CD4-positive, alpha-beta T cell treated with Interleukin-1 beta for 1 hour (primary cell): ENCODE results near the gene RPS6KL1.
"Not testable (repeated sequence)": the region's sequence is repeated elsewhere in the genome, so short reads cannot be mapped to it uniquely, and the experiment has no call there.

ENCODE experiments used
- DNase-seq, 2 donors: peaks; one replicate each; pipeline ENCODE4 v3.0.0-alpha.2; 2020 to 2022

RPS6KL1 gene

DNA sequence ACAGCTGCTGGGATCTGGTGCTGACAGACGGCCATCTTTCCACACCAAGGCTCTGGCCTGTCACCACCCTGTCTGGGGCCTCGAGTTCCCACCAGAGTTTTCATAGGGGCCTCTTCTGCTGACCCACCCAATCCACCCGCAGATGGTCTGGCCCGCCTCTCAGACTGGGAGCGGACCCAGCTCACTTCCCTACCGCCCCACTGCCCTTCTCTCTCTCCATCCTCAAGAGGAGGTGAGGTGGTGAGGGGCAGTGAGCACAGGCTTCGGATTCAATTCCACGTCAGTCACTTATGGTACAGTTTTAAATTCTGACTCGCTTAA is 12.3 kb upstream of the RPS6KL1 start:
- DNase-seq, result no peak

DNA sequence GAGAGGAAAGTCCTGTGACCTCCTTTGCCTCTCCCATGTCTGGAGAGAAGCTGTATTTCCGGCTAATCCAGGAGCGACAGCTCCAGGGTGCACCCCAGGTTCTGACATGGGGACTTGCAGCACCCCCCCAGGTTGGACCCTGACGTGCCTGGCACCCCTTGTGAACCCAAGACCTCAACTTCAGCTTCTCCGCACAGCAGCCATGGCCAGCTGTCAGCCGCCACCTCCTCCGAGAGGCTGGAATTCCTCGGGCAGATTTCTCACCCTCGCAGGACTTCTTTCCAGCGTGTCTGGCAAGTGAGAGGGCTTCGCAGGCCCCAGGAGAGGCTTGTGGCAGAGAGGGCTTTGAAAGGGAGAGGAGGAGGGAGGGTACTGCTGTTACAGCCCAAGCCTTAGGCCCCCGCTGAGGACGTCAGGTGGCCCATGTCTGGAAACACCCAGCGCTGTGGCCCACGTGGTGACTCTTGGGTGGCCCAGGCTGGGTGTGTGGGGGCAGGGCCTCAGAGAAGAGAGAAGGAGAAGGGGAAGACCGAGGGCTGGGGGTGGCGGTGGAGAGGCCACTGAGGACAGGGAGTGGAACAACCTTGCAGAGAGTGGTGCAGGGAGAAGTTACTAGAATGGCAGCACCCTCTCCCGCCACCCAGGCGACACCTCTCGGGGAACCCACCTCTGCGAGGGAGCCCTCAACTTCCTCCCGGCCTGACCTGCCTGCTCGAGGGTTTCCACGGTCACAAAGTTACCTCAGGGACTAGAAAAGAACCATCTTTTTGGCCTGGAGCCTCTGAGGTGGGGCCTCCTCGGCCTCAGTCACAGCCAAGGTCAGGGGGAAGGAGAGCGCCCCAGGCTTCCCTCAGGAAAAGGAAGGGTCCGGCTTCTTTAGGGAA is 11.7 kb upstream of the RPS6KL1 start:
- DNase-seq, result peak in 1 of 2 donors; percentile 11

DNA sequence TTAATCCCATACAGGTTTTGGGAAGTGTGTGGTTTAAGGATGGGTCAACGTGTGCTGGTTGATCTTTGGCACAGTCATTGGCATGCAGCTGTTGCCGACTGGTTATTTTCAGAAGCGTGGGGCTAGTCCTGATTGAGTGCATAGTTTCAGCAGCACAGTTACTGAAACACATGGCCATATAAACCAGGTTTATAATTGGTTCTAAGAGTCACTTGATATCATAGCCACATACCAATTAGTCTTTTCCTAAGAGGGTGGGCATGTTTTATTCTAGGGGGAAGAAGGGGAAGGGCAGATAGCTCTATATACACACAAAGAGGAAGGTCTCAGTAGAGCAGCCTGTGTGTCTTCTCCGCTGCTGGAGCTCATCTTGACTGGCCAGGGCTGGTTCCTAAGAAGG is 11.0 kb upstream of the RPS6KL1 start:
- no peak for DNase-seq

DNA sequence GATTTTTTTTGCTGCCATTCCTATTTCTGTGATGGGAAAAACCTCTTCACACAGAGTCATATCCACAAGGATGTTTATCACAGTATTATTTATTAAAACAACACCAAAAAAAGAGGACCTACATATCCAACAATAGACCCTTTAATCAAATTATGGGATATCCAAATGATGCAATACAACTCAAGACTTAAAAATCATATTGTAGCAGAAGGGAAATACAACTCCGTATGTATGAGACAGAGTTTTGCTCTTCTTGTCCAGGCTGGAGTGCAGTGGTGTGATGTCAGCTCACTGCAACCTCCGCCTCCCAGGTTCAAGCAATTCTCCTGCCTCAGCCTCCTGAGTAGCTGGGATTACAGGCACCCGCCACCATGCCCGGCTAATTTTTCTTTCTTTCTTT is 9.9 kb upstream of the RPS6KL1 start:
- DNase-seq, result not testable (repeated sequence)

DNA sequence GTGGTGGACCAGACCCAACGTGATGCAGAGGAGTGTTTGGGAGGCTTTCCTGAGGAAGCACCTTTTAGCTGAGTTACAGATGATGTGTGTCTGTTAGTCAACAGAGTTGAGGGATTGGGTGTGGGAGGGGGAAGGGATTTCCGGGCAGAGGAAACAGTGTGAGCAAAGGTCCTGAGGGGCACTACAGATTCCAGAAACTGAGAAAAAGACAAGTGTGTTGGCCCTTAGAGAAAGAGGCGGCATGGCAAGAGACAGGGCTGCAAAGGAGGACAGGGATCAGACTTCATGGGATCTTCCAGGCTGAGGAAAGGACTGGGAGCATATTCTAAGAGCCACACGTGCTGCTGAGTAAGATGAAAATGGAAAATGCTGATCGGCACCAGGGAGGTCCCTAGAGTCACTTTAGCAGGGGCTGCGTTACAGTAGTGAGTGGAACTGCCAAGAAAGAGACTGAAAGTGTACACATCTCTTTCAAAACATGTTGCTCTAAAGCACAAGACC is 9.4 kb upstream of the RPS6KL1 start:
- no peak for DNase-seq

DNA sequence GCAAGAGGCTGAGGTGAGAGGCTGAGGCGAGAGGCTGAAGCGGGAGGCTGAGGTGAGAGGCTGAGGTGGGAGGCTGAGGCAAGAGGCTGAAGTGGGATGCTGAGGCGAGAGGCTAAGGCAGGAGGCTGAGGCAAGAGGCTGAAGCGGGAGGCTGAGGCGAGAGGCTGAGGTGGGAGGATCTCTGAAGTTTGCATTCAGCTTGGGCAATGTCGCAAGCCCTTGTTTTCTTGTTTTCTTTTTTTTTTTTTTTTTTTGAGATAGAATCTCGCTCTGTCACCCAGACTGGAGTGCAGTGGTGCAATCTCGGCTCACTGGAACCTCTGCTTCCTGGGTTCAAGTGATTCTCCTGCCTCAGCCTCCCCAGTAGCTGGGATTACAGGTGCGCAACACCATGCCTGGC is 8.7 kb upstream of the RPS6KL1 start:
- DNase-seq, result not testable (repeated sequence)

DNA sequence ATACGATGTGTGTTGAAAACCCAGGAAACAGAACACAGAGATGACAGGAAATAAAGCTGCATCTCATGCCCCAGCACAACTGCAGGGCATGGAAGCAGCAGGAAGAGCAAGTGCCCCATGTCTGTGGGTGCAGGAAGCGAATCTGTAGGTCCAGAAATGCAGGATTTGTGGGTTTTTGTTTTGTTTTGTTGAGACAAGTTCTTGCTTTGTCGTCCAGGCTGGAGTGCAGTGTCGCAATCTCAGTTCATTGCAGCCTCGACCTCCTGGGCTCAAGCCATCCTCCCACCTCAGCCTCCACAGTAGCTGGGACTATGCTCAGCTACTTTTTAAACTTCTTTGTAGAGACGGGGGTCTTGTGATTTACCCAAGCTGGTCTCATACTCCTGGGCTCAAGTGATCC is 6.2 kb upstream of the RPS6KL1 start:
- DNase-seq, result no peak

DNA sequence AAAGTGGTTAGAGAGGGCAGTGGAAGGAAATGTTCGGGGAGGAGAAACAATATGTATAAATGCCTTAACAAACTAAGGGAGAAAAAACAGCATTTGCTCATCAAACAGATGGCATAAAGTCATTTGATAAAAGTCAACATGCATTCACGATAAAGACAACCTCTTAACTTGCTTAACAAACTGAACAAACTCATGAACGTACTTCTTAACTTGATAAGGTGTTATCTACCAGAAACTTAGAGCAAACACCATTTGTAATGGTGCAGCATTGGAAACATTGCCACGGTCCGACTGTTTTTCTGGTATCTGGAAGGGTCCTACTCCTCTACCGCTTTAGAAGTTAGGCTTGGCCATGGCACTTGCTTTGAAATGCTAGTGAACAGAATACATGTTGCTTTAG is 4.2 kb upstream of the RPS6KL1 start:
- DNase-seq, result no peak

DNA sequence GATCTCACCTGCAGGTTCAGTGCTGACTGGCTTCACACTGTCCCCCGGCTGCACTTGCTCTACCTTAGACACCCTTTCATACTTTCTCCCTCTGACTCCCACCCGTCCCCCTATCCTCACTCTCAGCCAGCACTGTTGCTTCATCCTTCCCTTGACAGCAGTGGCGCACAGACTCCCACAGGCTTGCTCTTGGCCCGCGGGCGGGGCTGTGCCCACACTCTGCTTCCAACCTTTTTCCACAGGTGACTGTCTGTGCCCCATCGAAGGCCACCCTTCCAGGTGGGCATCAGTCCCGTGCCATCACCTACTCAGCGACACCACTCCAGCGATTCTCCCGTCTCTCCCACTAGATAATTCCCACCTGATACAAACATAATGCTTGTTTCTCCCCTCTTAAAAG is 1.0 kb upstream of the RPS6KL1 start:
- DNase-seq, result no peak

DNA sequence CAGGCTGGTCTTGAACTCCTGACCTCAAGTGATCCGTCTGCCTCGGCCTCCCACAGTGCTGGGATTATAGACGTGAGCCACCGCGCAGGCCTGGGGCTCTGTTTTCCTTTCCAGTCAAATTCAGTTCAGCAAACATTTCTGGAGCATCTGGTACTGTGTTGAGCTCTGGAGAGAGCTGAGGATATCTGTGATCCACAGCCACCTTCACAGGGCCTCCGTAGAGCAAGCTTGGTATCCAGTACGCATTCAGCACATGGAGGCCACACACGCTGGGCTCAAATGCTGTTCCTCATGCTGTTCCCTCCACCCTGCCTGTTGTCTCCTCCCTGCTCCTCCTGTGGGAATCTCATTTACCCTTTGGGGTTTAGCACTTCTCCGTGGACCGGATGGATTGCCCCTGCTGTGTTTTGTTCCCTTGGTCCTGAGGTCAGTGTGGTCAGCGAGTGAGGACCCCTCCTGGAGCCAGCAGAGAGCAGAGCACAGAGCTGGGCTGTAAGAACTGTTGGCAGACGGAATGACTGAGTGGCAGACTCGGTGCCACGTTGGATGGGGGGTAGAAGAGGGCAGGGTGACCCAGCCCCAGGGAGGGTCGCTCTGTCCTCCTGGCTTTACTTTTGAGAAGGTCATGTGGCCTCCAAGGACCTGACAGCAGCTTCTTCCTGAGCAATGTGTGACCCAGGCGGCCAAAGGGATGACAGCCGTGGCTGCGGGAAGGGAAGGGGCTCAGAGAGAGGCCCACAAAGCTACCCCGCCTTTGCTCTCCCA is 891 bp downstream of the RPS6KL1 start:
- DNase-seq, result no peak

DNA sequence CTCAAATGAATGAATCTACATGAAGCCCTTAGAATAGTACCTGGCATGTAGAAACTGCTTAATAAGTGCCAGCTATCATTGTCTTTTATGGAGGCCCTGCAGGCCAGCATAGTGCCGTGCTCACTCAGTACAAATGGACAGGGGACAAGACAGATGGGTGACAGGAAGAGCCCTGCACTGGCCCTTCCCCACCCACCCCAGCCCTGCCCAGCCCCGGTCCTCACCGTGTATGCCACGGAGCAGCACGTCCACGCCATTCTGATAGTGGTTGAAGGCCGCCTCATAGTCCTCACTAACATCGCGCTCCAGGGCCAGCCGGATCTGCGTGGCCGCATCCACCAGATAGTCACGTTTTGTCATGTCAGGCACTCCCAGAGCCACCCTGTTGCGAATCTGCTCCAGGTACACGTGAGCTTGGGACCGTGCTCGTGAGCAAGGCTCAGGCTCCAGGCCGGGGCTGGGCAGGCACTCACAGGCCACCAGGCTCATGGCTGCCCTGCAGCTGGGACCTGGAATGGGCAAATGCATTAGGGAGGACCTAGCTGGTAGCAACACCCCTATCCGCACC is 1.9 kb downstream of the RPS6KL1 start:
- no peak for DNase-seq

DNA sequence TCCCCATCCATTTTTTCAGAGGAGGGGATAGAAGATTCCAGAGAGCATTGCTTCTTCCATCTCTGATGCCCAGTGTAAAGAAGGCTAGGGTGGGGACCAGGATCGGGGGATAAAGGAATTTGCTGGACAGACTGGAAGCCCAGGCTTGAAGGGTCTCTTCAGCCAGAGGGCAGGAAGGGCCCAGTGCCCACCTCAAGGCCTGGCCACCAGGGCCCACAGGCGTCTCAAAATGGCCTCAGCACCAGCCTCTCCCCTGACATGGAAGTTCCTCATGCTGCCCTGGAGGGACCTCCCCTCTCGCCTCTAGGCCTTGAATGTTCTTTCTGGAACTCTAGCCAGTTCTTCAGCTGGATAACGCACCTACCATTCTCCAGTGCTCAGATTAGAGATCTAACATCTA is 2.8 kb downstream of the RPS6KL1 start:
- DNase-seq, result no peak

DNA sequence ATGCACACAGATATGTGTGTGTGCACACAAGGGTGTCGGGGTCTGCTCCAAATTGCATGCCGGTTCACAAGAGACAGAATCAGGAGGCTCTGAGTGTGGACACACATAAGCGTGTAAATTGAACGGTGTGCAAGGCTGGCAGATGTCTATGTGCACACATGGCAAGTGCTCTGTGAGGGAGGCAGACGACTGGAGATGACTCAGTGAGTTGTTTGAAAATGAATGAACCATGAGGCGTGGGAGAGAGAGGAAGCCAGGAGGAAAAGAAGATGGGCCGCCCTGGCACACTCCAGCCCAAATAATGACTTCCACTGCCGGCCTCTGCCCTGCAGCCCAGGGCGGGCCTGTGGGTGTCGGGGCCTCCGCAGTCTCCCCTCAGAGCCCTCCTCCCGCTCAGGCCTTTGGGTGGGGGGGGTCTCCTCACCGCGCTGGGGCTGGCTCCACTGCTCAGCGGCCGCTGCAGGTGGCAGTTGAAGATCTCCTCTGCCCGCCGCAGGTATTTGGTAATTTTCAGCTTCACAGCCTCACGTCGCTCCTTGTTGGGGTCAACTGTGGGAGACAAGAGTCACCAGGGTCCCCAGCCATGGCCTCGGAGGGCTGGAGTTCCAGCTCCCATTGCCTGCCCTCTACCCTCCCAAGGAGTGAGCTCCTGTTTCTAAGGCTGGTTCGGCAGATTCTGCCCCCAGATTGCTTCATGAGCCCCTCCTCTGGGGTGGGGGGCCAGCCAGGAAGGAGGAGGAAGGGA is 3.5 kb downstream of the RPS6KL1 start:
- no peak for DNase-seq

DNA sequence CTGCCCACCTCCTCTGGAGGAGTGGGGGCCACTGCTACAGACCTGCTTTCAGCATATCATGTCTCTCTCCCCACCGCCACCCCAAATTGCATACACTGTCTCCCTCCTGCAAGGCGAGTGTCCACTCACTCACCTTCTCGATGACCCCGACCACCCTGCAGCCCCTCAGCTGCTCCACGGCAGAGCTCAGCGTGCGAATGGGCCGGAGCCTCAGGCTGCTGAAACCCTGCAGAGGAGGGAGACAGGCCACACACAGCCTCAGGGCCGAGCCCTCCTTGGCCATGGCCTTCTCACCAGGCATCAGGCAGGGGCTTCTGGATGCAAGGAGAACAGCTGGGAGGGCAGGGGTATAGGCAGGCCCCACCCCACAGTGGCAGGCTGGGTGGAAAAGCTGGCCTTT is 4.7 kb downstream of the RPS6KL1 start:
- no peak for DNase-seq

DNA sequence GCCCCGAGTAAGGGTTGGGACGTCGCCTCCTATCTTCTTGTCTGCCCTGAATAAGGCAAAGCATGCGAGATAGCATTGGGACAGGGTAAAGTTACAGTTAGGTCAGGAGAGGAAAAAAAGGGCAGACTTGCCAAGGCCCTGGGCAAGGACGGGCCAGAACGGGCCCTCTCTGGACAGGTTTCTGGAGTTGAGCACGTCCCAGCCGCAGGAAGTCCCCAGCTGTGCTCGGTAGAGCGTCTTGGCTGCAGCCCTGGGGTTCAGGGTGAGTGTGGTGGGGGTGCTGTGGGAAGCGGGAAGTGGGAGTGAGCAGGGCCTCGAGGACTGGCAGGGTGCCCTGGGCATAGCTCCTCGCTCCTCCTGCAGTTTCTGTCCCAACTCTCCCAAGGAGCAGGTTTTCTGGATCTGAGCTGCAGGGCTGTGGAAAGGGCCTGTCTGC is 5.4 kb downstream of the RPS6KL1 start:
- no peak for DNase-seq

DNA sequence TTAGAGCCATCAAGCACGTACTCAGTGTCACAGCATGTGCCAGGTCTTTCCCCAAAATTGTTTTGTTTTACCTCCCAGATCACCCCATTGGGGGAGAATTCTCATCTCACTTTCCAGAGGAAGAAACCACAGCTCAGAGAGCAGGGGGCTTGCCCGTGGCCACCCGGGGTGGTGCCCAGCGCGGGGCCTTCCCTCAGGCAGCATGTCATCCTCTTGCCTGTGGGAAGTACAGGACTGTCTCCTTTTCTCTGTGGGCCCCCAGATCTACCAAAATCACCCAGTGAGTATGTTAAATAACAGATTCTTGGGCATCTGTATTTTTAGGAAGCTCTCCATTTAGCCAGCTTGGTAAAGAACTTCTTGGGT is 5.9 kb downstream of the RPS6KL1 start:
- no peak for DNase-seq

DNA sequence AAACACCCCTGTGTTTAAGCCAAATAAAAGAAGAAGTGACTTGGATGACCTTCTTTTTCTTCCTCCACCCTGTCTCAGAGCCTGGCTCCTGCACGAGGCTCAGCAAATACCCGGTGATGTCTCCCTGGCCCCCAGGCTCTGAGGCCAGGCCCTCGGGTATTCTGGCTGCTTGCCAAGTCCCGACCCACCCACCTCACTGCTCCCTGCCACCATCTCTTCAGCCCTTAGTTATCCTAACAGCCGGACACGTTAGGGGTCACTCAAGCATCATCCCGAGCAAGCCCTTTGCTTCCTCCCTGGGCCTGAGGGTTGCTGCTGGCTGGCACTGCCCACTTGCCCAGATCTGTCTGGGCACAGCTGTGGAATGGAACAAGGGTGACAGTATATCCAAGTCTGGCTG is 7.2 kb downstream of the RPS6KL1 start:
- no peak for DNase-seq

DNA sequence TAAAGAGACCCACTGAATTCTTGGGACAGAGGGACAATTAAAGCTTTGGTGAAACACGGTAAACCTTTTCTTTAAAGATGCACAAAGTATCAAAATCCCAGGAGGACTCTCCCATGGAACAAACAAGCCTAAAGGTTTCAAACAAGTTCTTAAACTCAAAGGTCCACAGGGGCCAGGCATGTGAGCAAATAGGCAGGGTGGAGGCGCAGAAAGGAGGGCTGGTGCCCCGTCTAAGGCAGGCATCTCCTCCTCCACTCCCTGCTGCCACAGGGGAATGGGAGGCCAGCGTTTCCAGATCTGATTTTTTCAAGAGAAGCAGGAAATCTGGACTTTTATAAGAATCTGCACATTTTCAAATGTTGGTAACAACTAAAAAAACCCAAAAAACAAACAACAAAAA is 7.6 kb downstream of the RPS6KL1 start:
- DNase-seq, result no peak

DNA sequence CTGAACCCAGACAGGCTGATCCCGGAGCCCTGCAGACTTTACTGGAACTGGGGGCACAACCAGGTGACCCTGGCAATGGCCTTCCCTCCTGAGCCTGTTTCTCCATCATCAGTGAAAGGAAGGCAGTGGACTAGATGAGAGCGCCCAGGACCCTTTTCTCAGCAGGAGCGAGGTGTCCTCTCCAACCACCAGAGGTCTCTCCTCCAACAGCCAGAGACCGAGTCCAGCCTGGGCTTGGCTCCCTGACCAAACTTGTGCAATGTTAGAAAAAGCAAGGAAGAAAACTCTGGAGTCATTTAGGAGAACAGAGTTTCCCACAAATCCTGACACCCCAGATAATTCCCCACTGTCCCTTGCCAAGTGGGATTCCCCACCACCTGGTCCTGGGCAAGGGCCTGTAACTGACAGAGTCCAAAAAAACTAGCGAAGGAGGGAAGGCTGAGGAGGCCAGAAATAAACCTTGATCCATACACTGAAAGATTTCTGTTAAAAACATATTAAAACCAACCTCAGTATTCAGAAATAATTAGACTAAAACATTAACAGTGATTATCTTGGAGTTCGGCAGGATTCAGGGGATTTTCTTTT is 9.0 kb downstream of the RPS6KL1 start:
- peak; percentile 21 to 27 for DNase-seq

DNA sequence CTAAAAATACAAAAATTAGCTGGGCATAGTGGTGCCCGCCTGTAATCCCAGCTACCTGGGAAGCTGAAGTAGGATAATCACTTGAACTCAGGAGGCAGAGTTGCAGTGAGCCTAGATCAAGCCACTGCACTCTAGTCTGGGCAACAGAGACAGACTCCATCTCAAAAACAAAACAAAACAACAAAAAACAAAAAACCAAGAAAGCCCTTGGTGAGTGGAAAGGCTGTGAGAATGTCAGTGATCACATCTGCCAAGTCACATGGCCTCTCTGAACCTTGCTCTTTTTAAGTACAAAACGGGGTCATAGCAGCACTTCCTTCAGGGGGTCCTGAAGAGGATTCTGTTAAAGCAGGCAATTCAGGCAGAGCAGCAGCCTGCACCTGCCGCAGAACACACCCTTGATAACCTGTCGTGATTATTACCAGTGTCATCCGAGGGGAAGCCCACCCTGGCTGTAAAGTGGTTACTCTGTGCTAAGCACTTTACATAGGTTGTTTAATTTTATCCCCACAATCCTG is 9.6 kb downstream of the RPS6KL1 start:
- no peak for DNase-seq

DNA sequence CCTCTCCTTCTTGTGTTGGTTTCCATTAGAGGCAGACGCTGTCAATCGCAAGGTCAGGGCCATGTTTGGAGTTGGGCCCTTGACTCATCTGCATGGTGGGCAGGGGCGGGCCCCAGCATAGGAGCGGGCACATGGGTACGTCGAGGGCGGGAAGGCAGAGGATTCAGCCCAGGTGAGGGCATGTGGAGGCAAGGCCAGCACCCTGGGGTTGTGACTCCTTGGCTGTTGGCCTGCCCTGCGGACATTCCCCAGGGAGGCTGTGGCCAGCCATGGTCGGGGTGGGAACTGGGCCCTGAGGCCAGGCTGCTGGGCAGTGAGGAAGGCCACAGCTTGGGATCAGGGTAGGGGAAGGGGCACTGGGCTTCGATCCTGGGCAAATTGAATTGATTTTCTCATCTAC is 10.3 kb downstream of the RPS6KL1 start:
- no peak for DNase-seq

DNA sequence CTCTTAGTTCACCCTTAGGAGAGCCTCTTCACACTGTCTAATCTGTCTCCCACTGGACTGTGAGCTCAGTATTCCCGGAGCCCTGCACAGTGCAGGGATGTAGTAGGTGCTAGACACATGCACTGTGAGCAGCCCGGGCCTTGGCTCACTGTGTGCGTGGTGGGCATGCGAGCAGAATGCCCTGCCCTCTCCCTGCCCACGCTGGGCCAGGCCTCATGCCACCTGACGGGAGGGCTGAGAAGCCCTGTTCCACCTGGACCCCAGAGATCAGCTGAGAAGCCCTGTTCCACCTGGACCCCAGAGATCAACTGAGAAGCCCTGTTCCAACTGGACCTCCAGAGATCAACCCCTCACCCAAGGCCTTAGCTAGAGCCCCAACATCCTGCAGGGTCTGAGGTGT is 10.9 kb downstream of the RPS6KL1 start:
- no peak for DNase-seq

DNA sequence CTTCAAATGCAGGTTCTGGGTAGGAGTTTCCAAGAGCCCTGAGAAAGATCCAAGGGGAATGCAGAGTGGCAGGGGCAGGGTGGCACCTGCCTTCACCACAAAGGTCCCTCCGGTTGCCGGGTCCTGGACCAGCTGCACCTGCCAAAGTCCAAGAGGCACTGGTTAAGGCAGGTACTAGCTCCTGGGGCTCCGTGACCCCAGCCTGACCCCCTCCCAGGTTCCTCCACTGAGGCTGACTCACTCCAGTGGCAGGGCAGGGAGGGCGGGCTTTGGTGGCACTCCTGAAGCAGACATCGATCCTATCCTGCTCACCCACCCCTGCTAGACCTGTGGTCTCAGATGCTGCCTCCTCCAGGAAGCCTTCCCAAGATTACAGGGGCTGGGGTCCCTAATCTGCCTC is 11.4 kb downstream of the RPS6KL1 start:
- DNase-seq, result no peak
